ENCODE data around the gene MRGPRG.

Gene MRGPRG

GRCh38 chr11:3203221-3204043 lies 15.2 kb downstream of the MRGPRG start:
- Histone ChIP-seq H3K9me3 (ENCODE audit: insufficient read depth, low read length) (peaks cover 9% of the 10 kb centered on the region; the same call in 1 of the 2 replicates), H3K4me3 (ENCODE audit: insufficient read length, low read depth) (peak overlapping the region; percentile 22), H3K36me3 (ENCODE audit: insufficient read depth, insufficient read length, low read length) (no peaks in the 10 kb centered on the region), H3K9ac (ENCODE audit: insufficient read length, low read depth) (peak overlapping the region; percentile 76), H3K4me1 (ENCODE audit: insufficient read depth, insufficient read length) (peaks cover 15% of the 10 kb centered on the region), H3K27me3 (ENCODE audit: insufficient read depth, insufficient read length) (peaks cover 58% of the 10 kb centered on the region)
- DNase-seq (ENCODE audit: low read depth, low spot score) = no peak
- TF ChIP-seq YY1 (IDR thresholded peaks at IDR 0.05; ENCODE audit: insufficient read depth, insufficient read length) = no peak
- TF ChIP-seq SUZ12 (IDR thresholded peaks at IDR 0.05; ENCODE audit: extremely low read depth, insufficient read depth, insufficient read length) = no peak
- TF ChIP-seq ZNF274 (IDR thresholded peaks at IDR 0.05; ENCODE audit: low read depth, low read length) = no peak

- H3K9ac ChIP-seq (ENCODE audit: insufficient read length, low read depth) = peak overlapping the region; percentile 76
- H3K4me1 ChIP-seq (ENCODE audit: insufficient read depth, insufficient read length) = peaks cover 15% of the 10 kb centered on the region
- no peak for TF ChIP-seq ZNF274 (IDR thresholded peaks at IDR 0.05; ENCODE audit: low read depth, low read length)
- no peak for TF ChIP-seq YY1 (IDR thresholded peaks at IDR 0.05; ENCODE audit: insufficient read depth, insufficient read length)
- no peak for TF ChIP-seq SUZ12 (IDR thresholded peaks at IDR 0.05; ENCODE audit: extremely low read depth, insufficient read depth, insufficient read length)
- peaks cover 51% of the 10 kb centered on the region for H3K27me3 ChIP-seq (ENCODE audit: insufficient read depth, insufficient read length)
- no peak for DNase-seq (ENCODE audit: low read depth, low spot score)
- H3K9me3 ChIP-seq (ENCODE audit: insufficient read depth, low read length) = peaks cover 9% of the 10 kb centered on the region; the same call in 1 of the 2 replicates
- no peak overlapping the region for H3K4me3 ChIP-seq (ENCODE audit: insufficient read length, low read depth)
- no peaks in the 10 kb centered on the region for H3K36me3 ChIP-seq (ENCODE audit: insufficient read depth, insufficient read length, low read length)
Observed at GRCh38 chr11:3202759-3203158, 15.9 kb downstream of the MRGPRG start.

- no peaks in the 10 kb centered on the region for H3K36me3 ChIP-seq (ENCODE audit: insufficient read depth, insufficient read length, low read length)
- H3K27me3 ChIP-seq (ENCODE audit: insufficient read depth, insufficient read length) = peaks cover 48% of the 10 kb centered on the region
- no peak for DNase-seq (ENCODE audit: low read depth, low spot score)
- H3K4me1 ChIP-seq (ENCODE audit: insufficient read depth, insufficient read length) = peaks cover 15% of the 10 kb centered on the region
- no peak overlapping the region for H3K9ac ChIP-seq (ENCODE audit: insufficient read length, low read depth)
- H3K4me3 ChIP-seq (ENCODE audit: insufficient read length, low read depth) = no peak overlapping the region
- H3K9me3 ChIP-seq (ENCODE audit: insufficient read depth, low read length) = peaks cover 9% of the 10 kb centered on the region; the same call in 1 of the 2 replicates
- TF ChIP-seq SUZ12 (IDR thresholded peaks at IDR 0.05; ENCODE audit: extremely low read depth, insufficient read depth, insufficient read length) = no peak
- no peak for TF ChIP-seq ZNF274 (IDR thresholded peaks at IDR 0.05; ENCODE audit: low read depth, low read length)
- TF ChIP-seq YY1 (IDR thresholded peaks at IDR 0.05; ENCODE audit: insufficient read depth, insufficient read length) = no peak
Observed at GRCh38 chr11:3202305-3202704, 16.3 kb downstream of the MRGPRG start.

GRCh38 chr11:3201677-3202181 lies 16.9 kb downstream of the MRGPRG start:
- TF ChIP-seq YY1 (IDR thresholded peaks at IDR 0.05; ENCODE audit: insufficient read depth, insufficient read length) = no peak
- TF ChIP-seq ZNF274 (IDR thresholded peaks at IDR 0.05; ENCODE audit: low read depth, low read length) = no peak
- TF ChIP-seq SUZ12 (IDR thresholded peaks at IDR 0.05; ENCODE audit: extremely low read depth, insufficient read depth, insufficient read length) = no peak
- peaks cover 15% of the 10 kb centered on the region for H3K4me1 ChIP-seq (ENCODE audit: insufficient read depth, insufficient read length)
- no peak overlapping the region for H3K4me3 ChIP-seq (ENCODE audit: insufficient read length, low read depth)
- no peak overlapping the region for H3K9ac ChIP-seq (ENCODE audit: insufficient read length, low read depth)
- no peak for DNase-seq (ENCODE audit: low read depth, low spot score)
- peaks cover 42% of the 10 kb centered on the region for H3K27me3 ChIP-seq (ENCODE audit: insufficient read depth, insufficient read length)
- H3K36me3 ChIP-seq (ENCODE audit: insufficient read depth, insufficient read length, low read length) = no peaks in the 10 kb centered on the region
- H3K9me3 ChIP-seq (ENCODE audit: insufficient read depth, low read length) = peaks cover 9% of the 10 kb centered on the region; the same call in 1 of the 2 replicates

GRCh38 chr11:3201112-3201581 lies 17.5 kb downstream of the MRGPRG start:
- Histone ChIP-seq H3K27me3 (ENCODE audit: insufficient read depth, insufficient read length) (peaks cover 36% of the 10 kb centered on the region), H3K4me3 (ENCODE audit: insufficient read length, low read depth) (no peak overlapping the region), H3K9ac (ENCODE audit: insufficient read length, low read depth) (no peak overlapping the region), H3K9me3 (ENCODE audit: insufficient read depth, low read length) (peaks cover 9% of the 10 kb centered on the region; the same call in 1 of the 2 replicates), H3K36me3 (ENCODE audit: insufficient read depth, insufficient read length, low read length) (no peaks in the 10 kb centered on the region), H3K4me1 (ENCODE audit: insufficient read depth, insufficient read length) (peaks cover 15% of the 10 kb centered on the region)
- DNase-seq (ENCODE audit: low read depth, low spot score) = no peak
- TF ChIP-seq YY1 (IDR thresholded peaks at IDR 0.05; ENCODE audit: insufficient read depth, insufficient read length) = no peak

- H3K4me3 ChIP-seq (ENCODE audit: insufficient read length, low read depth) = no peak overlapping the region
- TF ChIP-seq ZNF274 (IDR thresholded peaks at IDR 0.05; ENCODE audit: low read depth, low read length) (no peak), SUZ12 (IDR thresholded peaks at IDR 0.05; ENCODE audit: extremely low read depth, insufficient read depth, insufficient read length) (no peak), YY1 (IDR thresholded peaks at IDR 0.05; ENCODE audit: insufficient read depth, insufficient read length) (no peak)
- H3K27me3 ChIP-seq (ENCODE audit: insufficient read depth, insufficient read length) = peaks cover 33% of the 10 kb centered on the region
- no peak for DNase-seq (ENCODE audit: low read depth, low spot score)
- no peaks in the 10 kb centered on the region for H3K36me3 ChIP-seq (ENCODE audit: insufficient read depth, insufficient read length, low read length)
- no peak overlapping the region for H3K9ac ChIP-seq (ENCODE audit: insufficient read length, low read depth)
- H3K9me3 ChIP-seq (ENCODE audit: insufficient read depth, low read length) = peaks cover 9% of the 10 kb centered on the region; the same call in 1 of the 2 replicates
- H3K4me1 ChIP-seq (ENCODE audit: insufficient read depth, insufficient read length) = peaks cover 18% of the 10 kb centered on the region
Observed at GRCh38 chr11:3200388-3201111, 18.1 kb downstream of the MRGPRG start.

Data from NT2/D1 (cell line).